Measurements from ENCODE around the gene GCDH.

Gene GCDH

GRCh38 chr19:12933287-12934072 lies 42.5 kb downstream of the GCDH start, which contains the start of gene FARSA:
FARSA (minus strand) TSS chr19:12933711; CDS start chr19:12933696, 15 bp downstream.
- H3K4me3 Mint-ChIP-seq, result peak within 1 kb of the TSS; percentile 93

GRCh38 chr19:12935071-12935470 lies 44.1 kb downstream of the GCDH start:
- CTCF ChIA-PET, result interaction anchor here (0.9 kb wide), 1 partner anchor 170 kb away, joined by 3 read pairs; no protein-coding TSS in a partner anchor
- Mint-ChIP-seq H3K9me3 (no peaks in the 10 kb centered on the region), H3K27ac (no peak overlapping the region), H3K4me3 (no peak overlapping the region), H3K36me3 (peaks cover 36% of the 10 kb centered on the region), H3K4me1 (peaks cover 59% of the 10 kb centered on the region), H3K27me3 (no peaks in the 10 kb centered on the region)
- DNase-seq, result no peak

More at GRCh38 chr19:12933287-12934072, 42.5 kb downstream of the GCDH start, which contains the start of gene FARSA:
- no peaks in the 10 kb centered on the region for H3K27me3 Mint-ChIP-seq
- peaks cover 31% of the 10 kb centered on the region for H3K36me3 Mint-ChIP-seq
- CTCF ChIA-PET, result interaction anchor here (1.7 to 1.8 kb wide), 2 partner anchors 19 to 32 kb away, joined by 3 to 7 read pairs; no protein-coding TSS in a partner anchor
- no peaks in the 10 kb centered on the region for H3K9me3 Mint-ChIP-seq
- peak within 1 kb of the TSS; percentile 89 for H3K27ac Mint-ChIP-seq
- peaks cover 52% of the 10 kb centered on the region for H3K4me1 Mint-ChIP-seq
- DNase-seq, result peak; percentile 95

- Mint-ChIP-seq H3K36me3 (peaks cover 45% of the 10 kb centered on the region), H3K9me3 (no peaks in the 10 kb centered on the region), H3K4me1 (peaks cover 72% of the 10 kb centered on the region), H3K27ac (peak overlapping the region; percentile 96), H3K27me3 (no peaks in the 10 kb centered on the region), H3K4me3 (peak overlapping the region; percentile 6)
- CTCF ChIA-PET, result no interaction called here
- peak; percentile 41 for DNase-seq
Measured at GRCh38 chr19:12936582-12936981, 45.6 kb downstream of the GCDH start.

GRCh38 chr19:12937093-12937926 lies 46.4 kb downstream of the GCDH start:
- CTCF ChIA-PET, result interaction anchor here (0.8 to 1.5 kb wide), 3 partner anchors 28 to 52 kb away, joined by 3 to 6 read pairs (median 3); partner anchors contain the start of gene GCDH
- Mint-ChIP-seq H3K27ac (peak overlapping the region; percentile 96), H3K9me3 (no peaks in the 10 kb centered on the region), H3K36me3 (peaks cover 48% of the 10 kb centered on the region), H3K4me3 (peak overlapping the region; percentile 99), H3K27me3 (no peaks in the 10 kb centered on the region), H3K4me1 (peaks cover 73% of the 10 kb centered on the region)
- DNase-seq, result peak; percentile 52

GRCh38 chr19:12937927-12938778 lies 47.2 kb downstream of the GCDH start, which contains the start of gene CALR:
CALR (plus strand) TSS chr19:12938609; CDS start chr19:12938680, 71 bp downstream.
- Mint-ChIP-seq H3K36me3 (peaks cover 46% of the 10 kb centered on the region), H3K9me3 (no peaks in the 10 kb centered on the region), H3K4me1 (peaks cover 71% of the 10 kb centered on the region), H3K27ac (peak within 1 kb of the TSS; percentile 96), H3K27me3 (no peaks in the 10 kb centered on the region), H3K4me3 (peak within 1 kb of the TSS; percentile 99)
- DNase-seq, result peak; percentile 100
- CTCF ChIA-PET, result interaction anchor here (0.8 to 1.5 kb wide), 3 partner anchors 27 to 53 kb away, joined by 3 to 6 read pairs (median 3); partner anchors contain the start of gene GCDH

GRCh38 chr19:12938779-12939601 lies 48.0 kb downstream of the GCDH start:
- peaks cover 73% of the 10 kb centered on the region for H3K4me1 Mint-ChIP-seq
- H3K4me3 Mint-ChIP-seq, result peak overlapping the region; percentile 99
- DNase-seq, result peak; percentile 55
- H3K27ac Mint-ChIP-seq, result peak overlapping the region; percentile 96
- CTCF ChIA-PET, result no interaction called here
- no peaks in the 10 kb centered on the region for H3K27me3 Mint-ChIP-seq
- H3K36me3 Mint-ChIP-seq, result peaks cover 51% of the 10 kb centered on the region
- no peaks in the 10 kb centered on the region for H3K9me3 Mint-ChIP-seq

- peaks cover 61% of the 10 kb centered on the region for H3K36me3 Mint-ChIP-seq
- peak overlapping the region; percentile 99 for H3K4me3 Mint-ChIP-seq
Measured at GRCh38 chr19:12939975-12940423, 49.0 kb downstream of the GCDH start.

GRCh38 chr19:12940897-12941296 lies 49.9 kb downstream of the GCDH start:
- Mint-ChIP-seq H3K4me3 (peak overlapping the region; percentile 99), H3K4me1 (peaks cover 84% of the 10 kb centered on the region), H3K27me3 (peaks cover 5% of the 10 kb centered on the region), H3K9me3 (no peaks in the 10 kb centered on the region), H3K27ac (peak overlapping the region; percentile 96), H3K36me3 (peaks cover 69% of the 10 kb centered on the region)
- CTCF ChIA-PET, result no interaction called here
- DNase-seq, result no peak

More at GRCh38 chr19:12939975-12940423, 49.0 kb downstream of the GCDH start:
- Mint-ChIP-seq H3K9me3 (no peaks in the 10 kb centered on the region), H3K27ac (peak overlapping the region; percentile 96), H3K4me1 (peaks cover 80% of the 10 kb centered on the region), H3K27me3 (no peaks in the 10 kb centered on the region)
- CTCF ChIA-PET, result no interaction called here
- DNase-seq, result no peak

GRCh38 chr19:12943437-12944044 lies 52.6 kb downstream of the GCDH start:
- H3K4me3 Mint-ChIP-seq, result peak overlapping the region; percentile 38
- H3K36me3 Mint-ChIP-seq, result peaks cover 83% of the 10 kb centered on the region
- H3K9me3 Mint-ChIP-seq, result no peaks in the 10 kb centered on the region
- DNase-seq, result no peak
- H3K27ac Mint-ChIP-seq, result peak overlapping the region; percentile 76
- CTCF ChIA-PET, result interaction anchor here (0.6 kb wide), 1 partner anchor 22 kb away, joined by 3 read pairs; no protein-coding TSS in a partner anchor
- H3K4me1 Mint-ChIP-seq, result peaks cover 77% of the 10 kb centered on the region
- peaks cover 5% of the 10 kb centered on the region for H3K27me3 Mint-ChIP-seq

GRCh38 chr19:12944104-12944674 lies 53.2 kb downstream of the GCDH start:
- H3K9me3 Mint-ChIP-seq, result no peaks in the 10 kb centered on the region
- H3K36me3 Mint-ChIP-seq, result peaks cover 78% of the 10 kb centered on the region
- H3K27me3 Mint-ChIP-seq, result peaks cover 5% of the 10 kb centered on the region
- peaks cover 76% of the 10 kb centered on the region for H3K4me1 Mint-ChIP-seq
- CTCF ChIA-PET, result interaction anchor here (0.6 kb wide), 2 partner anchors 21 kb away, joined by 3 read pairs; no protein-coding TSS in a partner anchor
- H3K27ac Mint-ChIP-seq, result peak overlapping the region; percentile 76
- no peak for DNase-seq
- H3K4me3 Mint-ChIP-seq, result no peak overlapping the region

GRCh38 chr19:12945479-12946091 lies 54.6 kb downstream of the GCDH start, which contains the start of gene RAD23A:
RAD23A (plus strand) TSS chr19:12945862; CDS start chr19:12945949, 87 bp downstream.
- CTCF ChIA-PET, result interaction anchor here (1.3 kb wide), 1 partner anchor 20 kb away, joined by 8 read pairs; no protein-coding TSS in a partner anchor
- H3K36me3 Mint-ChIP-seq, result peaks cover 77% of the 10 kb centered on the region

More at GRCh38 chr19:12945479-12946091, 54.6 kb downstream of the GCDH start, which contains the start of gene RAD23A:
- DNase-seq, result peak; percentile 98
- no peaks in the 10 kb centered on the region for H3K9me3 Mint-ChIP-seq
- peak within 1 kb of the TSS; percentile 95 for H3K27ac Mint-ChIP-seq
- H3K4me3 Mint-ChIP-seq, result peak within 1 kb of the TSS; percentile 91
- H3K4me1 Mint-ChIP-seq, result peaks cover 69% of the 10 kb centered on the region
- peaks cover 5% of the 10 kb centered on the region for H3K27me3 Mint-ChIP-seq
